ENCODE measurements around the gene ADAM12.

Gene ADAM12

GRCh38 chr10:126235091-126235978, 152.9 kb downstream of the ADAM12 start:
- no peak for DNase-seq (ENCODE audit: low read depth)

- no peak for DNase-seq (ENCODE audit: low read depth)
Observed at GRCh38 chr10:126234630-126235029, 153.6 kb downstream of the ADAM12 start.

GRCh38 chr10:126233182-126234148, 154.8 kb downstream of the ADAM12 start:
- DNase-seq (ENCODE audit: low read depth): no peak

- no peak for DNase-seq (ENCODE audit: low read depth)
Observed at GRCh38 chr10:126230587-126230986, 157.7 kb downstream of the ADAM12 start.

GRCh38 chr10:126229686-126230085, 158.6 kb downstream of the ADAM12 start:
- DNase-seq (ENCODE audit: low read depth): no peak

- DNase-seq (ENCODE audit: low read depth): no peak
Observed at GRCh38 chr10:126227762-126228134, 160.5 kb downstream of the ADAM12 start.

GRCh38 chr10:126226988-126227761, 161.1 kb downstream of the ADAM12 start:
- no peak for DNase-seq (ENCODE audit: low read depth)

GRCh38 chr10:126226205-126226604, 162.1 kb downstream of the ADAM12 start:
- no peak for DNase-seq (ENCODE audit: low read depth)

GRCh38 chr10:126225672-126226008, 162.6 kb downstream of the ADAM12 start:
- no peak for DNase-seq (ENCODE audit: low read depth)

GRCh38 chr10:126224967-126225671, 163.2 kb downstream of the ADAM12 start:
- no peak for DNase-seq (ENCODE audit: low read depth)

GRCh38 chr10:126223512-126224067, 164.7 kb downstream of the ADAM12 start:
- DNase-seq (ENCODE audit: low read depth): no peak

GRCh38 chr10:126222736-126223511, 165.4 kb downstream of the ADAM12 start:
- no peak for DNase-seq (ENCODE audit: low read depth)

- DNase-seq (ENCODE audit: low read depth): no peak
Observed at GRCh38 chr10:126221874-126222273, 166.4 kb downstream of the ADAM12 start.

- no peak for DNase-seq (ENCODE audit: low read depth)
Observed at GRCh38 chr10:126218778-126219649, 169.3 kb downstream of the ADAM12 start.

- DNase-seq (ENCODE audit: low read depth): no peak
Observed at GRCh38 chr10:126218174-126218573, 170.1 kb downstream of the ADAM12 start.

- no peak for DNase-seq (ENCODE audit: low read depth)
Observed at GRCh38 chr10:126216632-126216961, 171.7 kb downstream of the ADAM12 start.

GRCh38 chr10:126215746-126216631, 172.3 kb downstream of the ADAM12 start:
- no peak for DNase-seq (ENCODE audit: low read depth)

GRCh38 chr10:126214679-126215078, 173.6 kb downstream of the ADAM12 start:
- no peak for DNase-seq (ENCODE audit: low read depth)
